ENCODE results near the gene SIPA1L3. TPM values are rescaled to one million over a fixed set of nuclear protein-coding genes. Genes with fewer than 3 reads are reported as not detected.

Gene SIPA1L3
- total and polyA plus RNA-seq, 2 of the 13 experiments (the other 11 are each of a cell fraction or from before 2014, with no cell fraction given): 5.5 to 7.7 TPM

GRCh38 chr19:38061294-38061693 lies 154.3 kb downstream of the SIPA1L3 start:
- BruUV-seq (replicated peaks): no TSS peak
- TF ChIP-seq GABPA (IDR thresholded peaks at IDR 0.05; ENCODE audit: low read depth, low read length): no peak
- no peak for TF ChIP-seq GABPA (CRISPR knock-in tag; IDR thresholded peaks at IDR 0.05; ENCODE audit: low read depth)
- no peak for TF ChIP-seq POLR2G (IDR thresholded peaks at IDR 0.05; ENCODE audit: low read depth, low read length)
- TF ChIP-seq NR1H2 (CRISPR knock-in tag; IDR thresholded peaks at IDR 0.05; ENCODE audit: borderline replicate concordance, low read depth): no peak
- TF ChIP-seq FIP1L1 (IDR thresholded peaks at IDR 0.05; ENCODE audit: borderline replicate concordance, insufficient read depth, low read depth, low read length): no peak
- TF ChIP-seq CSRNP1 (CRISPR knock-in tag; IDR thresholded peaks at IDR 0.05): no peak
- no peak for TF ChIP-seq SKIL (CRISPR knock-in tag; IDR thresholded peaks at IDR 0.05; ENCODE audit: borderline replicate concordance)
- TF ChIP-seq ZNF772 (CRISPR knock-in tag; IDR thresholded peaks at IDR 0.05): no peak
- no peak for TF ChIP-seq FOXP4 (CRISPR knock-in tag; IDR thresholded peaks at IDR 0.05)
- TF ChIP-seq ZNF800 (CRISPR knock-in tag; IDR thresholded peaks at IDR 0.05): no peak
- no peak for TF ChIP-seq ZNF691 (CRISPR knock-in tag; IDR thresholded peaks at IDR 0.05; ENCODE audit: borderline replicate concordance, low read depth)
- no peak for TF ChIP-seq ZSCAN5A (CRISPR knock-in tag; IDR thresholded peaks at IDR 0.05; ENCODE audit: borderline replicate concordance)
- no peak for TF ChIP-seq MAZ (IDR thresholded peaks at IDR 0.05; ENCODE audit: borderline replicate concordance, low read depth, low read length)
- no peak for TF ChIP-seq MAZ (CRISPR knock-in tag; IDR thresholded peaks at IDR 0.05; ENCODE audit: low read depth)

More at GRCh38 chr19:38061294-38061693, 154.3 kb downstream of the SIPA1L3 start:
- H3K79me2 ChIP-seq (ENCODE audit: insufficient read depth, low read length): no peaks in the 10 kb centered on the region
- no peaks in the 10 kb centered on the region for H3K36me3 ChIP-seq (replicated peaks in 1 of 2; ENCODE audit: control insufficient read depth in 1 of 2, insufficient read depth in 2 of 2, low read length in 2 of 2)
- no peak overlapping the region for H3K27ac ChIP-seq (ENCODE audit: extremely low read length, insufficient read depth, low read length)
- no peak overlapping the region for H3K4me3 ChIP-seq (replicated peaks in 1 of 3; ENCODE audit: insufficient read depth in 1 of 3, low read depth in 2 of 3, low read length in 3 of 3)
- in situ Hi-C loops (cut with HindIII; ENCODE audit: extremely low pct_ligation_motif_present, low pct_unique_long_range_greater_than_20kb) (no loop called here), intact Hi-C loops (cut with micrococcal nuclease; ENCODE audit: unreplicated experiment) (no loop called here)
- no peaks in the 10 kb centered on the region for H3K9me3 ChIP-seq (ENCODE audit: low read length)
- FAIRE-seq: no peak
- ATAC-seq: no peak
- CTCF ChIA-PET (ENCODE audit: low intra/inter-chr PET ratio, low total read pairs): no interaction called here
- no peak overlapping the region for H3K9ac ChIP-seq (ENCODE audit: insufficient read depth, low read depth, low read length)
- POLR2A ChIA-PET: no interaction called here
- no peak overlapping the region for H2AFZ ChIP-seq (ENCODE audit: low read length)
- peaks cover 11% of the 10 kb centered on the region for H3K4me1 ChIP-seq (ENCODE audit: insufficient read depth, low read length)
- WGBS (ENCODE audit: low lambda C conversion rate): 91% methylated on average over 7 of the region's 7 CpGs
- DNase-seq (ENCODE audit: low spot score): no peak
- H3K27me3 ChIP-seq (ENCODE audit: control insufficient read depth in 1 of 2, insufficient read depth in 2 of 2, low read length in 2 of 2): no peaks in the 10 kb centered on the region
- no peak overlapping the region for H3K4me2 ChIP-seq (ENCODE audit: low read depth, low read length)
- no peaks in the 10 kb centered on the region for H4K20me1 ChIP-seq (ENCODE audit: insufficient read depth, low read length)
